22Rv1 (cell line): ENCODE results near the gene AGXT.

Experiments
- CTCF ChIP-seq: fragments of 450-650 bp; IDR thresholded peaks from 2 replicates; pipeline ENCODE4 v1.5.1; 2017; ENCODE audit warnings: mild to moderate bottlenecking
- ZFX ChIP-seq: fragments of 450-650 bp; IDR thresholded peaks from 2 replicates; pipeline ENCODE4 v1.6.1; 2017; ENCODE audit warnings: antibody characterized with exemption, borderline replicate concordance

DNA sequence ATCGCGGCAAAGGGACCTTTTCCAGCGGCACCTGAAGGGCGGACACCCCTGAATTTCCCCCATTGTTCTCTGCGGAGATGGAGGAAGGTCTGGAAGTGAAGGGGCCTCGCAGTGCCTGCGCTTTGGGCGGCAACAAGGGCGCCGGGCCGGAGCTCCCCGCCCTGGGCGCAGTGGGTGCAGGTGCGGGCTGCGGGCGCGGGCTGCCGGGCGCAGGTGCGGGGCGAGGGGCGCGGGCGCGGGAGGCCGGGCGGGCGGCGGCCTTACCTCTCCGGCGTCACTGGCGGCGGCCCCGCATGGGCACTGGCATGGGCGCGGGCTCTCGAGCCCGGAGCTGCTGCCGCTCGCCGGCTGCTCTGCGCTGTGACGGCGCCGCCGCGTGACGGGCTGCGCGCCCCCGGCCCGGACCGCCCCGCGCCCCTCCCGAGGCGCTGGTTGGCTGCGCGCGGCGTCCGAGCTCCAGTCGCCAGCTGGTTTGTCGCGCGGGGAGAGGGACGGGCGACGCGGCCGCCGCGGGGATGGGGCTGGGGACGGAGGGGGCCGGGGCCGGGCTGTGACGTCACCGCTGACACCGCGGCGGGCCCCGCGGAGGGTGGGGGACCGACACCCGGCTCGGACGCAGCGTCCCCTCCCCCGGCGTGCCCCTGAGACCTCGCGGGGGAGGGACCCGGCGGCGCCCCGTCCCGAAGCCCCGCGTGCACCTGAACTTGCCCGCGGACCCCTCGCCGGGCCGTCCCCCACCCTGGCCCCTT lies 48.6 kb upstream of the AGXT start, which contains the start of gene KIF1A:
- TF ChIP-seq CTCF (no peak), ZFX (no peak)
